Stimulated activated CD8-positive, alpha-beta memory T cell treated with anti-CD3 and anti-CD28 coated beads, Interleukin-12 subunit alpha, Interleukin-12 subunit beta, amount 100 ng/mL, for 24 hours (primary cell): Measurements from ENCODE around the gene SH3PXD2A.
A peak's percentile ranks its signal among the peaks of the same experiment; 100 is the strongest.

ENCODE experiments used
- DNase-seq: peaks from one replicate; pipeline ENCODE4 v3.0.0-alpha.2; 2020; ENCODE audit errors: extremely low read depth

Gene SH3PXD2A

GRCh38 chr10:103706762-103707161 is 148.6 kb downstream of the SH3PXD2A start:
- no peak for DNase-seq

GRCh38 chr10:103706047-103706446 is 149.3 kb downstream of the SH3PXD2A start:
- DNase-seq = no peak

GRCh38 chr10:103703941-103704919 is 151.1 kb downstream of the SH3PXD2A start:
- no peak for DNase-seq

- no peak for DNase-seq
Measured at GRCh38 chr10:103701380-103702222, 153.8 kb downstream of the SH3PXD2A start.

GRCh38 chr10:103700436-103700715 is 155.0 kb downstream of the SH3PXD2A start:
- DNase-seq = no peak

GRCh38 chr10:103699611-103700435 is 155.6 kb downstream of the SH3PXD2A start:
- DNase-seq = no peak

GRCh38 chr10:103698266-103698665 is 157.1 kb downstream of the SH3PXD2A start:
- no peak for DNase-seq

- no peak for DNase-seq
Measured at GRCh38 chr10:103697787-103698186, 157.6 kb downstream of the SH3PXD2A start.

GRCh38 chr10:103696411-103697145 is 158.8 kb downstream of the SH3PXD2A start:
- DNase-seq = peak; percentile 41

- no peak for DNase-seq
Measured at GRCh38 chr10:103696094-103696410, 159.3 kb downstream of the SH3PXD2A start.

- DNase-seq = no peak
Measured at GRCh38 chr10:103695584-103696005, 159.8 kb downstream of the SH3PXD2A start.

GRCh38 chr10:103693812-103694205 is 161.6 kb downstream of the SH3PXD2A start:
- no peak for DNase-seq

GRCh38 chr10:103692952-103693811 is 162.2 kb downstream of the SH3PXD2A start:
- no peak for DNase-seq

GRCh38 chr10:103692436-103692951 is 162.9 kb downstream of the SH3PXD2A start:
- no peak for DNase-seq

- DNase-seq = no peak
Measured at GRCh38 chr10:103691723-103692435, 163.5 kb downstream of the SH3PXD2A start.

GRCh38 chr10:103691267-103691666 is 164.1 kb downstream of the SH3PXD2A start:
- no peak for DNase-seq

- DNase-seq = no peak
Measured at GRCh38 chr10:103690281-103690680, 165.1 kb downstream of the SH3PXD2A start.

GRCh38 chr10:103688491-103688890 is 166.9 kb downstream of the SH3PXD2A start:
- no peak for DNase-seq

GRCh38 chr10:103687718-103688117 is 167.7 kb downstream of the SH3PXD2A start:
- DNase-seq = no peak
